HL-60/S4 (cell line): ENCODE measurements around the gene CD28.
"Not testable (repeated sequence)": the region's sequence is repeated elsewhere in the genome, so short reads cannot be mapped to it uniquely, and the experiment has no call there.

Experiments used
- in situ Hi-C: fragments of 300-500 bp; cut with MboI; formaldehyde crosslinking; loops from 2 replicates; pipeline ENCODE4 v1.14.3; 2022; ENCODE audit warnings: low sequenced_read_pairs

The CD28 gene

GRCh38 chr2:203685789-203686420 is 20.5 kb upstream of the CD28 start:
- in situ Hi-C loops, result no loop called here

- in situ Hi-C loops, result no loop called here
Observed at GRCh38 chr2:203687165-203687564, 19.3 kb upstream of the CD28 start.

- in situ Hi-C loops, result no loop called here
Observed at GRCh38 chr2:203688798-203689197, 17.6 kb upstream of the CD28 start.

- in situ Hi-C loops, result no loop called here
Observed at GRCh38 chr2:203689426-203690116, 16.9 kb upstream of the CD28 start.

GRCh38 chr2:203690117-203690431 is 16.4 kb upstream of the CD28 start:
- in situ Hi-C loops, result no loop called here

- in situ Hi-C loops, result no loop called here
Observed at GRCh38 chr2:203690441-203691047, 15.9 kb upstream of the CD28 start.

- in situ Hi-C loops, result no loop called here
Observed at GRCh38 chr2:203691149-203691548, 15.3 kb upstream of the CD28 start.

- in situ Hi-C loops, result no loop called here
Observed at GRCh38 chr2:203692031-203692710, 14.3 kb upstream of the CD28 start.

- in situ Hi-C loops, result no loop called here
Observed at GRCh38 chr2:203693242-203693879, 13.1 kb upstream of the CD28 start.

- in situ Hi-C loops, result no loop called here
Observed at GRCh38 chr2:203694191-203694590, 12.2 kb upstream of the CD28 start.

GRCh38 chr2:203697190-203697589 is 9.2 kb upstream of the CD28 start:
- in situ Hi-C loops, result no loop called here

GRCh38 chr2:203697763-203698162 is 8.7 kb upstream of the CD28 start:
- in situ Hi-C loops, result not testable (repeated sequence)

GRCh38 chr2:203698410-203698809 is 8.0 kb upstream of the CD28 start:
- in situ Hi-C loops, result not testable (repeated sequence)

GRCh38 chr2:203704430-203704829 is 2.0 kb upstream of the CD28 start:
- in situ Hi-C loops, result no loop called here

- in situ Hi-C loops, result no loop called here
Observed at GRCh38 chr2:203705178-203705577, 1.3 kb upstream of the CD28 start.

- in situ Hi-C loops, result no loop called here
Observed at GRCh38 chr2:203707530-203707929, 1.1 kb downstream of the CD28 start.

- in situ Hi-C loops, result no loop called here
Observed at GRCh38 chr2:203708846-203709396, 2.5 kb downstream of the CD28 start.

GRCh38 chr2:203709416-203710040 is 3.1 kb downstream of the CD28 start:
- in situ Hi-C loops, result no loop called here

- in situ Hi-C loops, result no loop called here
Observed at GRCh38 chr2:203710226-203710625, 3.8 kb downstream of the CD28 start.

GRCh38 chr2:203710952-203711351 is 4.5 kb downstream of the CD28 start:
- in situ Hi-C loops, result no loop called here

- in situ Hi-C loops, result no loop called here
Observed at GRCh38 chr2:203711399-203711798, 5.0 kb downstream of the CD28 start.
